Fibroblast of pulmonary artery (primary cell): ENCODE data around the gene ZNF438.

Experiments used
- DNase-seq: peaks from one replicate; pipeline ENCODE4 v3.0.0-alpha.2; 2010; ENCODE audit warnings: low read depth
- H3K4me3 ChIP-seq: replicated peaks from 2 replicates; pipeline ENCODE4 v1.5.1; 2011; ENCODE audit warnings: low read depth, mild to moderate bottlenecking, control low read depth, low read length, moderate library complexity
- CTCF ChIP-seq: IDR thresholded peaks from 2 replicates; pipeline ENCODE4 v1.5.1; 2011; ENCODE audit warnings: mild to moderate bottlenecking, control low read depth, low read length, inconsistent platforms; ENCODE audit errors: missing control alignments

ZNF438 gene

GRCh38 chr10:30996481-30997005, 35.1 kb downstream of the ZNF438 start:
- H3K4me3 ChIP-seq: no peak overlapping the region
- DNase-seq: no peak
- TF ChIP-seq CTCF: no peak

- DNase-seq: no peak
- no peak overlapping the region for H3K4me3 ChIP-seq
- no peak for TF ChIP-seq CTCF
Observed at GRCh38 chr10:30995081-30995770, 36.4 kb downstream of the ZNF438 start.

GRCh38 chr10:30993155-30993554, 38.5 kb downstream of the ZNF438 start:
- no peak for DNase-seq
- no peak for TF ChIP-seq CTCF
- no peak overlapping the region for H3K4me3 ChIP-seq

- DNase-seq: no peak
- TF ChIP-seq CTCF: no peak
- no peak overlapping the region for H3K4me3 ChIP-seq
Observed at GRCh38 chr10:30992681-30993080, 39.0 kb downstream of the ZNF438 start.

GRCh38 chr10:30991647-30992011, 40.0 kb downstream of the ZNF438 start:
- TF ChIP-seq CTCF: no peak
- no peak for DNase-seq
- H3K4me3 ChIP-seq: no peak overlapping the region

- no peak for TF ChIP-seq CTCF
- no peak for DNase-seq
- no peak overlapping the region for H3K4me3 ChIP-seq
Observed at GRCh38 chr10:30990971-30991646, 40.6 kb downstream of the ZNF438 start.
